Stimulated activated CD8-positive, alpha-beta memory T cell treated with anti-CD3 and anti-CD28 coated beads, Interleukin-15, amount 100 ng/mL, for 4 hours (primary cell): ENCODE results near the gene ERI2.
"Not testable (repeated sequence)": the region's sequence is repeated elsewhere in the genome, so short reads cannot be mapped to it uniquely, and the experiment has no call there.

Experiments used
- DNase-seq, 2 donors: peaks; one replicate each; pipeline ENCODE4 v3.0.0-alpha.2; 2020; ENCODE audit warnings: low read depth in 2 of 2

The ERI2 gene

GRCh38 chr16:20763461-20764232 lies 42.6 kb downstream of the ERI2 start, which contains the start of gene ACSM3:
Gene ACSM3 (plus strand): TSS chr16:20764014. CDS start chr16:20770035, 6,021 bp downstream.
- peak; percentile 17 to 49 for DNase-seq

- DNase-seq: no peak
Observed at GRCh38 chr16:20762404-20763123, 43.7 kb downstream of the ERI2 start.

- no peak for DNase-seq
Observed at GRCh38 chr16:20761175-20761574, 45.1 kb downstream of the ERI2 start.

- no peak for DNase-seq
Observed at GRCh38 chr16:20760346-20760745, 45.9 kb downstream of the ERI2 start.

- not testable (repeated sequence) for DNase-seq
Observed at GRCh38 chr16:20755799-20756198, 50.5 kb downstream of the ERI2 start.

GRCh38 chr16:20755238-20755637 lies 51.0 kb downstream of the ERI2 start:
- DNase-seq: no peak

GRCh38 chr16:20753727-20754126 lies 52.5 kb downstream of the ERI2 start:
- no peak for DNase-seq

- DNase-seq: no peak
Observed at GRCh38 chr16:20750558-20750957, 55.7 kb downstream of the ERI2 start.

- no peak for DNase-seq
Observed at GRCh38 chr16:20749474-20749873, 56.8 kb downstream of the ERI2 start.

GRCh38 chr16:20747030-20747816 lies 59.0 kb downstream of the ERI2 start:
- no peak for DNase-seq

GRCh38 chr16:20746461-20746860 lies 59.8 kb downstream of the ERI2 start:
- no peak for DNase-seq
